ENCODE measurements around the gene GP5. TPM values are rescaled to one million over a fixed set of nuclear protein-coding genes. Genes with fewer than 3 reads are reported as not detected.
A peak's percentile ranks its signal among the peaks of the same experiment; 100 is the strongest.

Gene GP5
- total and polyA plus RNA-seq, 2 donors (not counting 1 experiment from before 2014, with no cell fraction given): 0.01 to 0.15 TPM

DNA sequence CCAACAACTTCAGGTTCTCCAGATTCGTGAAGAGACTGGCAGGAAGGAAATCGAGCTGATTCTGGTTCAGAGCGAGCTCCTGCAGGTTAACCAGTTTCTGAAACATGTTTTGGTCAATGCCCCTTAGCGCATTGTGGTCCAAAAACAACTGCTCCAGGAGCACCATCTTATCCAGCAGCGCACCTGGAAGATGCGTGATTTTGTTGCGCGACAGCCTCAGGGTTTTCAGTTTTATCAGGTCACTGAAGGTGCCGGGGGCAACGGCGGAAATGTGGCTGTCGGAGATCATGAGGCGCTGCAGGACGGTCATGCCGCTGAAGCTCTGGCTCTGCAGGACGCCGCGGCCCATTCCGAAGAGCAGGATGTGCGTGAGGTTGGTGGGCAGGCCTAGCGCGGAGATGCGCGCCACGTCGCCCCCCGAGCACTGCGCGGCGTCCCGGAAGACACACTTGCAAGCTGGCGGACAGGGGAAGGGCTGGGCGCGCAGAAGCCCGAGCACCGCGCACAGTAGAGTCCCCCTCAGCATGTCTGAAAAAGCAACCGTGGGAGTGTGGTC lies 1.2 kb downstream of the GP5 start:
- CTCF ChIA-PET: interaction anchor here (0.5 to 2.5 kb wide), 5 partner anchors 9 to 183 kb away, joined by 3 to 8 read pairs (median 3); no protein-coding TSS in a partner anchor
- Histone ChIP-seq H2AFZ (ENCODE audit: insufficient read depth, low read depth, low read length, poor library complexity, severe bottlenecking) (peak overlapping the region; percentile 58), H3K4me2 (replicated peaks; ENCODE audit: low read depth, low read length, poor library complexity, severe bottlenecking) (peak overlapping the region; percentile 85), H3K36me3 (replicated peaks in 1 of 2; ENCODE audit: control extremely low read depth in 1 of 2, control insufficient read depth in 1 of 2, extremely low read depth in 1 of 2, insufficient read depth in 2 of 2, low read length in 1 of 2) (no peaks in the 10 kb centered on the region), H4K20me1 (ENCODE audit: control insufficient read depth, insufficient read depth, low read length, poor library complexity, severe bottlenecking) (no peaks in the 10 kb centered on the region), H3K4me3 (ENCODE audit: control extremely low read depth in 1 of 5, extremely low read depth in 1 of 5, insufficient read depth in 1 of 5, low read depth in 2 of 5, low read length in 4 of 5) (peak overlapping the region; percentile 28 to 54 (median 39)), H3K27me3 (replicated peaks in 1 of 4; ENCODE audit: control extremely low read depth in 1 of 4, control insufficient read depth in 3 of 4, insufficient read depth in 4 of 4, low read length in 3 of 4) (peaks cover 0 to 36% (median 10%) of the 10 kb centered on the region in 4 experiments), H3K79me2 (ENCODE audit: control insufficient read depth, insufficient read depth, low read length) (no peaks in the 10 kb centered on the region), H3K9me3 (ENCODE audit: control extremely low read depth in 1 of 3, control insufficient read depth in 2 of 3, insufficient read depth in 1 of 3, low read length in 2 of 3) (no peaks in the 10 kb centered on the region), H3K9ac (ENCODE audit: low read length) (peak overlapping the region; percentile 60), H3K4me1 (ENCODE audit: control insufficient read depth in 2 of 2, insufficient read depth in 2 of 2, low read length in 2 of 2) (peaks cover 27 to 32% of the 10 kb centered on the region in 2 donors), H3K27ac (ENCODE audit: low read length in 2 of 2) (no peak overlapping the region)
- H3K9me3 Mint-ChIP-seq (ENCODE audit: insufficient read depth): no peaks in the 10 kb centered on the region
- DNase-seq: peak; percentile 36
- POLR2A ChIA-PET: no interaction called here
- TF ChIP-seq EZH2 (IDR thresholded peaks at IDR 0.05; ENCODE audit: borderline replicate concordance, insufficient read depth, low read depth, low read length, poor library complexity, severe bottlenecking): no peak
- TF ChIP-seq, protein P1, sequence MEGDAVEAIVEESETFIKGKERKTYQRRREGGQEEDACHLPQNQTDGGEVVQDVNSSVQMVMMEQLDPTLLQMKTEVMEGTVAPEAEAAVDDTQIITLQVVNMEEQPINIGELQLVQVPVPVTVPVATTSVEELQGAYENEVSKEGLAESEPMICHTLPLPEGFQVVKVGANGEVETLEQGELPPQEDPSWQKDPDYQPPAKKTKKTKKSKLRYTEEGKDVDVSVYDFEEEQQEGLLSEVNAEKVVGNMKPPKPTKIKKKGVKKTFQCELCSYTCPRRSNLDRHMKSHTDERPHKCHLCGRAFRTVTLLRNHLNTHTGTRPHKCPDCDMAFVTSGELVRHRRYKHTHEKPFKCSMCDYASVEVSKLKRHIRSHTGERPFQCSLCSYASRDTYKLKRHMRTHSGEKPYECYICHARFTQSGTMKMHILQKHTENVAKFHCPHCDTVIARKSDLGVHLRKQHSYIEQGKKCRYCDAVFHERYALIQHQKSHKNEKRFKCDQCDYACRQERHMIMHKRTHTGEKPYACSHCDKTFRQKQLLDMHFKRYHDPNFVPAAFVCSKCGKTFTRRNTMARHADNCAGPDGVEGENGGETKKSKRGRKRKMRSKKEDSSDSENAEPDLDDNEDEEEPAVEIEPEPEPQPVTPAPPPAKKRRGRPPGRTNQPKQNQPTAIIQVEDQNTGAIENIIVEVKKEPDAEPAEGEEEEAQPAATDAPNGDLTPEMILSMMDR (IDR thresholded peaks at IDR 0.05): no peak
- peak; percentile 45 for ATAC-seq (ENCODE audit: low read depth)
- 1% methylated on average over 38 of the region's 38 CpGs for WGBS (ENCODE audit: insufficient coverage)
- H3K4me1 Mint-ChIP-seq: peaks cover 36% of the 10 kb centered on the region
- H3K4me3 Mint-ChIP-seq: peak overlapping the region; percentile 87
- H3K27ac Mint-ChIP-seq: no peak overlapping the region
- intact Hi-C loops (cut with micrococcal nuclease): no loop called here
- H3K27me3 Mint-ChIP-seq: peaks cover 34% of the 10 kb centered on the region
